Naive B cell (primary cell): ENCODE results near the gene MRTFA. TPM values are rescaled to one million over a fixed set of nuclear protein-coding genes. Genes with fewer than 3 reads are reported as not detected.
"Not testable (repeated sequence)": the region's sequence is repeated elsewhere in the genome, so short reads cannot be mapped to it uniquely, and the experiment has no call there.

Experiments used
- ATAC-seq, 2 donors: fragments of 150-1000 bp; cut with Tn5 transposase; 2 replicates each; pipeline ENCODE4 v1.10.0; 2021; ENCODE audit warnings: low read depth in 2 of 2, mild to moderate bottlenecking in 2 of 2, moderate library complexity in 2 of 2
- DNase-seq: peaks from one replicate; pipeline ENCODE4 v3.0.0; 2022
- H3K27ac Mint-ChIP-seq, 6 donors: one replicate each; pipeline ENCODE4 v1.8.0; 2020 to 2022; ENCODE audit warnings: mild to moderate bottlenecking in 6 of 6, mixed read lengths in 6 of 6, moderate library complexity in 5 of 6, inconsistent platforms in 2 of 6
- H3K27me3 Mint-ChIP-seq, 3 donors: one replicate each; pipeline ENCODE4 v1.8.0; 2021 to 2022; ENCODE audit warnings: mixed read lengths in 3 of 3, mild to moderate bottlenecking in 1 of 3
- H3K36me3 Mint-ChIP-seq, 2 donors: one replicate each; pipeline ENCODE4 v1.8.0; 2020 to 2022; ENCODE audit warnings: mixed read lengths in 2 of 2, inconsistent platforms in 1 of 2, mild to moderate bottlenecking in 1 of 2
- H3K4me1 Mint-ChIP-seq, 3 donors: one replicate each; pipeline ENCODE4 v1.8.0; 2020 to 2022; ENCODE audit warnings: mixed read lengths in 3 of 3, inconsistent platforms in 1 of 3, mild to moderate bottlenecking in 1 of 3, moderate library complexity in 1 of 3
- H3K4me3 Mint-ChIP-seq, 8 donors: one replicate each; pipeline ENCODE4 v1.8.0; 2020 to 2022; ENCODE audit warnings: mild to moderate bottlenecking in 8 of 8, mixed read lengths in 8 of 8, moderate library complexity in 8 of 8, inconsistent platforms in 2 of 8
- H3K9me3 Mint-ChIP-seq, 7 donors: one replicate each; pipeline ENCODE4 v1.8.0; 2020 to 2022; ENCODE audit warnings: mixed read lengths in 7 of 7, mild to moderate bottlenecking in 5 of 7, inconsistent platforms in 2 of 7, moderate library complexity in 1 of 7
- polyA plus RNA-seq, 6 donors: library from polyadenylated mRNA; unstranded; fragments of 300-500 nt; fragmentation: Illumina TruSeq; gene quantifications; one replicate each; pipeline ENCODE4 v1.2.3, GENCODE V29; 2021; ENCODE audit warnings: low read depth in 6 of 6

MRTFA gene
- polyA plus RNA-seq, 6 donors from 2014 or later = 4.6 to 24.6 (median 14.2) TPM

GRCh38 chr22:40671796-40672360 lies 35.4 kb upstream of the MRTFA start:
- peak overlapping the region in 1 of 6 donors; percentile 58 for H3K27ac Mint-ChIP-seq
- no peaks in the 10 kb centered on the region for H3K36me3 Mint-ChIP-seq
- H3K27me3 Mint-ChIP-seq = peaks cover 0 to 11% (median 8%) of the 10 kb centered on the region in 3 donors
- no peak for ATAC-seq
- no peaks in the 10 kb centered on the region for H3K9me3 Mint-ChIP-seq
- H3K4me3 Mint-ChIP-seq = no peak overlapping the region
- no peak for DNase-seq
- no peaks in the 10 kb centered on the region for H3K4me1 Mint-ChIP-seq

GRCh38 chr22:40671369-40671768 lies 34.9 kb upstream of the MRTFA start:
- H3K4me3 Mint-ChIP-seq = no peak overlapping the region
- H3K9me3 Mint-ChIP-seq = no peaks in the 10 kb centered on the region
- DNase-seq = no peak
- H3K4me1 Mint-ChIP-seq = no peaks in the 10 kb centered on the region
- H3K36me3 Mint-ChIP-seq = no peaks in the 10 kb centered on the region
- no peak for ATAC-seq
- peak overlapping the region in 1 of 6 donors; percentile 58 for H3K27ac Mint-ChIP-seq
- peaks cover 0 to 11% (median 8%) of the 10 kb centered on the region in 3 donors for H3K27me3 Mint-ChIP-seq

- Mint-ChIP-seq H3K27ac (no peak overlapping the region), H3K4me1 (no peaks in the 10 kb centered on the region), H3K27me3 (peaks cover 0 to 11% (median 8%) of the 10 kb centered on the region in 3 donors), H3K36me3 (no peaks in the 10 kb centered on the region), H3K9me3 (no peaks in the 10 kb centered on the region), H3K4me3 (no peak overlapping the region)
- ATAC-seq = no peak
- no peak for DNase-seq
Observed at GRCh38 chr22:40670058-40670457, 33.5 kb upstream of the MRTFA start.

GRCh38 chr22:40668611-40669411 lies 32.3 kb upstream of the MRTFA start:
- no peak overlapping the region for H3K4me3 Mint-ChIP-seq
- H3K4me1 Mint-ChIP-seq = no peaks in the 10 kb centered on the region
- peak overlapping the region in 2 of 6 donors; percentile 14 to 51 for H3K27ac Mint-ChIP-seq
- ATAC-seq (no peak), DNase-seq (no peak)
- H3K27me3 Mint-ChIP-seq = peaks cover 0 to 11% (median 8%) of the 10 kb centered on the region in 3 donors
- no peaks in the 10 kb centered on the region for H3K36me3 Mint-ChIP-seq
- no peaks in the 10 kb centered on the region for H3K9me3 Mint-ChIP-seq

- Mint-ChIP-seq H3K4me3 (no peak overlapping the region), H3K27me3 (peaks cover 0 to 11% (median 8%) of the 10 kb centered on the region in 3 donors), H3K36me3 (no peaks in the 10 kb centered on the region), H3K4me1 (peaks cover under 1 to 3% (median 2%) of the 10 kb centered on the region in 3 donors), H3K27ac (peak overlapping the region in 1 of 6 donors; percentile 60), H3K9me3 (no peaks in the 10 kb centered on the region)
- no peak for DNase-seq
- no peak for ATAC-seq
Observed at GRCh38 chr22:40666151-40666848, 29.8 kb upstream of the MRTFA start.

- Mint-ChIP-seq H3K27me3 (peaks cover 0 to 11% (median 8%) of the 10 kb centered on the region in 3 donors), H3K9me3 (no peaks in the 10 kb centered on the region), H3K27ac (peak overlapping the region in 1 of 6 donors; percentile 15), H3K4me3 (no peak overlapping the region), H3K4me1 (peaks cover 8 to 13% (median 10%) of the 10 kb centered on the region in 3 donors), H3K36me3 (no peaks in the 10 kb centered on the region)
- DNase-seq = no peak
- no peak for ATAC-seq
Observed at GRCh38 chr22:40665312-40665711, 28.8 kb upstream of the MRTFA start.

GRCh38 chr22:40661671-40662070 lies 25.2 kb upstream of the MRTFA start:
- no peak for DNase-seq
- Mint-ChIP-seq H3K27me3 (no peaks in the 10 kb centered on the region), H3K36me3 (no peaks in the 10 kb centered on the region), H3K4me3 (no peak overlapping the region), H3K9me3 (no peaks in the 10 kb centered on the region), H3K4me1 (peaks cover 8 to 15% (median 10%) of the 10 kb centered on the region in 3 donors), H3K27ac (peak overlapping the region in 2 of 6 donors; percentile 27 to 81)
- no peak for ATAC-seq

GRCh38 chr22:40660730-40661129 lies 24.2 kb upstream of the MRTFA start:
- H3K27ac Mint-ChIP-seq = peak overlapping the region in 2 of 6 donors; percentile 8 to 92
- DNase-seq = no peak
- ATAC-seq = peak; percentile 73 to 79
- no peaks in the 10 kb centered on the region for H3K9me3 Mint-ChIP-seq
- H3K4me3 Mint-ChIP-seq = no peak overlapping the region
- no peaks in the 10 kb centered on the region for H3K27me3 Mint-ChIP-seq
- H3K4me1 Mint-ChIP-seq = peaks cover 8 to 15% (median 10%) of the 10 kb centered on the region in 3 donors
- H3K36me3 Mint-ChIP-seq = no peaks in the 10 kb centered on the region

GRCh38 chr22:40659166-40659565 lies 22.6 kb upstream of the MRTFA start:
- Mint-ChIP-seq H3K36me3 (no peaks in the 10 kb centered on the region), H3K4me1 (peaks cover 10 to 19% (median 11%) of the 10 kb centered on the region in 3 donors), H3K27ac (peak overlapping the region in 1 of 6 donors; percentile 76), H3K4me3 (no peak overlapping the region), H3K9me3 (no peaks in the 10 kb centered on the region), H3K27me3 (no peaks in the 10 kb centered on the region)
- no peak for ATAC-seq
- no peak for DNase-seq

GRCh38 chr22:40656651-40657050 lies 20.1 kb upstream of the MRTFA start:
- H3K36me3 Mint-ChIP-seq, H3K4me3 Mint-ChIP-seq, H3K27me3 Mint-ChIP-seq, H3K9me3 Mint-ChIP-seq, ATAC-seq, DNase-seq: not testable (repeated sequence)
- Mint-ChIP-seq H3K4me1 (peaks cover 11 to 23% (median 17%) of the 10 kb centered on the region in 3 donors), H3K27ac (peak overlapping the region in 1 of 6 donors; percentile 58)

- H3K4me3 Mint-ChIP-seq, H3K9me3 Mint-ChIP-seq, DNase-seq, H3K27me3 Mint-ChIP-seq, H3K27ac Mint-ChIP-seq, ATAC-seq, H3K36me3 Mint-ChIP-seq: not testable (repeated sequence)
- H3K4me1 Mint-ChIP-seq = peaks cover 6 to 16% (median 15%) of the 10 kb centered on the region in 3 donors
Observed at GRCh38 chr22:40655941-40656340, 19.4 kb upstream of the MRTFA start.

GRCh38 chr22:40654522-40655167 lies 18.1 kb upstream of the MRTFA start:
- Mint-ChIP-seq H3K9me3 (no peaks in the 10 kb centered on the region), H3K27ac (peak overlapping the region in 1 of 6 donors; percentile 58), H3K27me3 (no peaks in the 10 kb centered on the region), H3K4me3 (no peak overlapping the region), H3K36me3 (no peaks in the 10 kb centered on the region), H3K4me1 (peaks cover 2 to 11% (median 7%) of the 10 kb centered on the region in 3 donors)
- DNase-seq (no peak), ATAC-seq (no peak)

- Mint-ChIP-seq H3K36me3 (no peaks in the 10 kb centered on the region), H3K27ac (peak overlapping the region in 1 of 6 donors; percentile 39), H3K27me3 (no peaks in the 10 kb centered on the region), H3K9me3 (no peaks in the 10 kb centered on the region), H3K4me3 (no peak overlapping the region), H3K4me1 (peaks cover 2 to 14% (median 7%) of the 10 kb centered on the region in 3 donors)
- ATAC-seq (no peak), DNase-seq (no peak)
Observed at GRCh38 chr22:40653361-40653760, 16.8 kb upstream of the MRTFA start.
